Sigmoid colon (tissue), 4 donors: ENCODE measurements around the gene UROC1.

Experiments
- CTCF ChIP-seq, 4 experiments: fragments of 450-650 bp in 3 of 4; fragments of 200-600 bp in 1 of 4; IDR thresholded peaks; one replicate each; pipeline ENCODE4 v1.5.1; 2016 to 2019; ENCODE audit warnings: antibody characterized with exemption in 4 of 4, mild to moderate bottlenecking in 3 of 4, moderate library complexity in 2 of 4
- EP300 ChIP-seq, 4 donors: sonication (generic); formaldehyde crosslinking; IDR thresholded peaks; one replicate each; pipeline ENCODE4 v1.6.1; 2017; ENCODE audit warnings: antibody characterized with exemption in 4 of 4
- POLR2AphosphoS5 ChIP-seq, 4 donors: sonication (generic); formaldehyde crosslinking; IDR thresholded peaks; one replicate each; pipeline ENCODE4 v1.6.1; 2017; ENCODE audit warnings: antibody characterized with exemption in 4 of 4

- no peak for TF ChIP-seq POLR2AphosphoS5 (IDR thresholded peaks at IDR 0.05)
- no peak for TF ChIP-seq CTCF (IDR thresholded peaks at IDR 0.05)
- TF ChIP-seq EP300 (IDR thresholded peaks at IDR 0.05) = no peak
Observed at GRCh38 chr3:126496894-126497850, 20.4 kb downstream of the UROC1 start.
